ENCODE measurements around the gene THADA.

- TF ChIP-seq CTCF (IDR thresholded peaks at IDR 0.05) = no peak
- TF ChIP-seq POLR2AphosphoS5 (IDR thresholded peaks at IDR 0.05) = no peak
Measured at GRCh38 chr2:43410055-43410604, 185.7 kb downstream of the THADA start.
